Measurements from ENCODE around the gene TRMT10C.

Gene TRMT10C

DNA sequence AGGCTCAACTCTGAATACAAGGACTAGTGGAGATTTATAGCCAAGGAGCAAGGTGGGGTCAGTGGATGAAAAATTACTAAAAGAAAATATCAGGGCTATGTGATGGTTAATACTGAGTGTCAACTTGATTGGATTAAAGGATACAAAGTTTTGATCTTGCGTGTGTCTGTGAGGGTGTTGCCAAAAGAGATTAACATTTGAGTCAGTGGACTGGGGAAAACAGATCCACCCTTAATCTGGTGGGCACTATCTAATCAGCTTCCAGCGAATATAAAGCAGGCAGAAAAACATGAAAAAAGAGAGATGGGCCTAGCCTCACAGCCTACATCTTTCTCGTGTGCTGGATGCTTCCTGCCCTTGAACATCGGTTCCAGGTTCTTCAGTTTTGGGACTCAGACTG, 34.2 kb upstream of the TRMT10C start:
- TF ChIP-seq, protein P1, sequence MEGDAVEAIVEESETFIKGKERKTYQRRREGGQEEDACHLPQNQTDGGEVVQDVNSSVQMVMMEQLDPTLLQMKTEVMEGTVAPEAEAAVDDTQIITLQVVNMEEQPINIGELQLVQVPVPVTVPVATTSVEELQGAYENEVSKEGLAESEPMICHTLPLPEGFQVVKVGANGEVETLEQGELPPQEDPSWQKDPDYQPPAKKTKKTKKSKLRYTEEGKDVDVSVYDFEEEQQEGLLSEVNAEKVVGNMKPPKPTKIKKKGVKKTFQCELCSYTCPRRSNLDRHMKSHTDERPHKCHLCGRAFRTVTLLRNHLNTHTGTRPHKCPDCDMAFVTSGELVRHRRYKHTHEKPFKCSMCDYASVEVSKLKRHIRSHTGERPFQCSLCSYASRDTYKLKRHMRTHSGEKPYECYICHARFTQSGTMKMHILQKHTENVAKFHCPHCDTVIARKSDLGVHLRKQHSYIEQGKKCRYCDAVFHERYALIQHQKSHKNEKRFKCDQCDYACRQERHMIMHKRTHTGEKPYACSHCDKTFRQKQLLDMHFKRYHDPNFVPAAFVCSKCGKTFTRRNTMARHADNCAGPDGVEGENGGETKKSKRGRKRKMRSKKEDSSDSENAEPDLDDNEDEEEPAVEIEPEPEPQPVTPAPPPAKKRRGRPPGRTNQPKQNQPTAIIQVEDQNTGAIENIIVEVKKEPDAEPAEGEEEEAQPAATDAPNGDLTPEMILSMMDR (IDR thresholded peaks at IDR 0.05; ENCODE audit: insufficient read depth, low read length) = no peak
- no peak for TF ChIP-seq SPI1 (IDR thresholded peaks at IDR 0.05; ENCODE audit: borderline replicate concordance, low read depth)
- no peak for TF ChIP-seq POLR2AphosphoS5 (IDR thresholded peaks at IDR 0.05; ENCODE audit: low read depth)
- no peak for TF ChIP-seq GABPA (IDR thresholded peaks at IDR 0.05; ENCODE audit: low read depth)
- TF ChIP-seq REST (IDR thresholded peaks at IDR 0.05; ENCODE audit: insufficient replicate concordance, low read depth) = no peak
- no peak for DNase-seq (ENCODE audit: low read depth in 1 of 2, low spot score in 1 of 2)
- Histone ChIP-seq H3K27me3 (ENCODE audit: insufficient read depth, poor library complexity, severe bottlenecking) (no peaks in the 10 kb centered on the region), H3K27ac (replicated peaks) (no peak overlapping the region), H3K4me3 (replicated peaks; ENCODE audit: insufficient read depth, low read length) (no peak overlapping the region)

GRCh38 chr3:101527906-101528305, 33.8 kb upstream of the TRMT10C start:
- no peak for TF ChIP-seq GABPA (IDR thresholded peaks at IDR 0.05; ENCODE audit: low read depth)
- TF ChIP-seq POLR2AphosphoS5 (IDR thresholded peaks at IDR 0.05; ENCODE audit: low read depth) = no peak
- TF ChIP-seq, protein P1 (IDR thresholded peaks at IDR 0.05; ENCODE audit: insufficient read depth, low read length) = no peak
- TF ChIP-seq REST (IDR thresholded peaks at IDR 0.05; ENCODE audit: insufficient replicate concordance, low read depth) = no peak
- no peak for TF ChIP-seq SPI1 (IDR thresholded peaks at IDR 0.05; ENCODE audit: borderline replicate concordance, low read depth)

DNA sequence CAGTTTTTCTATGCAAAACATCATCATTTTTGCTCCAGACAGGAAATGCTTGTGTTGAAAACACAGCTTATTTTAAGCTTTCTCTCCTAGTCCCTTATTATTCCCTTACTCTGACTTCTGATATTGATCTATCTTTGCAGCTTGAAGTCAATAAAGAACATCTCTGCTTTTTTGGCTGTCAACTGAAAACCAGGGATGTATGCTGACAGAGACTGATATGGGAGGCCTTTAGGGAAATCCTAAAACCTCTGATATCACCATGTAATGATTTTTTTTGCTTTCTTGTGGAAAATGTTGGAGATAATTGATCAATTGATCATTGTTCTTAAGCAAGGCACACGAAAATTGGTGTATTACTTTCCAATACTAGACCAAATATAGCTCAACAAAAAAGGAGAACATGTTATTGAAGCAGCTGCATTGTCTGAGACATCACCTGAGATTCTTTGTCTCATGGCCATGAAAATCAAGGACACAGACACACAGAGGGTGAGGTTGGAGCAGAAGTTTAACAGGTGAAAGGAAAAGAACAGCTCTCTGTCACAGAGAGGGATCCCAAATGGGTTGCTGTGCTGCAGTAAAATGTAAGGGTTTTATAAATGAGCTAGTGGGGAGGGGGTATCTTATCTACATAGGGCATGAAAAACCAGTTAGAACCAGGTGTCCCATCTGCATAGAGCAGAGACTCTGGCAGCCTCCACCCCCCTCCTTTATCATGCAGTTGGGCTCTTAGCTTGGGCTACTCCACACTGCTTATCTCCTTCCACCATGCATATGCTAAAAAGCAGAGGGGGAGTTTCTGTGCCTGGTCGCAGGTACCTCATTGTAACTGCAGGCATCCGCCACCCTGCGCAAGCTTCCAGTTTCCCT, 31.6 kb upstream of the TRMT10C start:
- TF ChIP-seq SPI1 (IDR thresholded peaks at IDR 0.05; ENCODE audit: borderline replicate concordance, low read depth) (no peak), POLR2AphosphoS5 (IDR thresholded peaks at IDR 0.05; ENCODE audit: low read depth) (no peak), GABPA (IDR thresholded peaks at IDR 0.05; ENCODE audit: low read depth) (no peak), REST (IDR thresholded peaks at IDR 0.05; ENCODE audit: insufficient replicate concordance, low read depth) (no peak)
- no peak overlapping the region for H3K4me3 ChIP-seq (replicated peaks; ENCODE audit: insufficient read depth, low read length)
- DNase-seq (ENCODE audit: low read depth in 1 of 2, low spot score in 1 of 2) = no peak
- no peaks in the 10 kb centered on the region for H3K27me3 ChIP-seq (ENCODE audit: insufficient read depth, poor library complexity, severe bottlenecking)
- no peak overlapping the region for H3K27ac ChIP-seq (replicated peaks)

More at GRCh38 chr3:101527906-101528305, 33.8 kb upstream of the TRMT10C start:
- Histone ChIP-seq H3K4me3 (replicated peaks; ENCODE audit: insufficient read depth, low read length) (no peak overlapping the region), H3K27ac (replicated peaks) (no peak overlapping the region), H3K27me3 (ENCODE audit: insufficient read depth, poor library complexity, severe bottlenecking) (no peaks in the 10 kb centered on the region)
- no peak for DNase-seq (ENCODE audit: low read depth in 1 of 2, low spot score in 1 of 2)

Data from HL-60 (cell line).